CD14-positive monocyte (primary cell): ENCODE results near the gene RFX2. TPM values are rescaled to one million over a fixed set of nuclear protein-coding genes. Genes with fewer than 3 reads are reported as not detected.

ENCODE experiments used
- DNase-seq, 3 donors: peaks; one replicate each; pipeline ENCODE4 v3.0.0-alpha.2; 2011 to 2022
- H2AFZ ChIP-seq: 2 replicates; pipeline ENCODE4 v1.6.0; 2012; ENCODE audit warnings: mild to moderate bottlenecking, low read depth, low read length, inconsistent platforms; ENCODE audit not compliant: insufficient read depth, poor library complexity, severe bottlenecking
- H3K27ac ChIP-seq, 2 donors: 1 replicate in 1 of 2; 2 replicates in 1 of 2; pipeline ENCODE4 v1.5.1; 2012 to 2013; ENCODE audit warnings: low read length in 2 of 2, control low read depth in 1 of 2, inconsistent platforms in 1 of 2, low read depth in 1 of 2, mild to moderate bottlenecking in 1 of 2
- H3K27me3 ChIP-seq, 2 donors: one replicate each; pipeline versions ENCODE4 v1.6.0 to v1.6.1; 2011 to 2013; ENCODE audit warnings: low read length in 2 of 2; ENCODE audit not compliant: control insufficient read depth in 2 of 2, insufficient read depth in 2 of 2
- H3K36me3 ChIP-seq, 2 donors: replicated peaks in 1 of 2; 1 replicate in 1 of 2; 2 replicates in 1 of 2; pipeline versions ENCODE4 v1.5.1 to v1.6.1; 2012 to 2013; ENCODE audit warnings: low read length in 2 of 2, control low read depth in 1 of 2, inconsistent platforms in 1 of 2, mild to moderate bottlenecking in 1 of 2; ENCODE audit not compliant: insufficient read depth in 2 of 2, control insufficient read depth in 1 of 2
- H3K4me1 ChIP-seq, 2 donors: 1 replicate in 1 of 2; 2 replicates in 1 of 2; pipeline versions ENCODE4 v1.5.1 to v1.6.1; 2012 to 2013; ENCODE audit warnings: low read length in 2 of 2, control low read depth in 1 of 2, inconsistent platforms in 1 of 2, mild to moderate bottlenecking in 1 of 2, moderate library complexity in 1 of 2; ENCODE audit not compliant: insufficient read depth in 2 of 2, control insufficient read depth in 1 of 2
- H3K4me2 ChIP-seq: replicated peaks from 2 replicates; pipeline ENCODE3; 2012; ENCODE audit warnings: low read length, moderate library complexity, mild to moderate bottlenecking; ENCODE audit not compliant: poor library complexity, severe bottlenecking; ENCODE audit errors: extremely low read depth
- H3K4me3 ChIP-seq, 3 experiments: fragments of 200-600 bp in 1 of 3; sonication (generic) in 1 of 3; replicated peaks in 1 of 3; 1 replicate in 2 of 3; 2 replicates in 1 of 3; pipeline ENCODE4 v1.5.1; 2011 to 2013; ENCODE audit warnings: low read length in 3 of 3, mild to moderate bottlenecking in 3 of 3, control low read depth in 2 of 3, low read depth in 2 of 3, inconsistent platforms in 1 of 3, moderate library complexity in 1 of 3
- H3K79me2 ChIP-seq: 2 replicates; pipeline ENCODE4 v1.6.0; 2012; ENCODE audit warnings: mild to moderate bottlenecking, control low read depth, inconsistent platforms, low read length, moderate library complexity; ENCODE audit not compliant: insufficient read depth
- H3K9ac ChIP-seq: 2 replicates; pipeline ENCODE4 v1.6.0; 2017; ENCODE audit warnings: low read length, mild to moderate bottlenecking; ENCODE audit not compliant: insufficient read depth, poor library complexity, severe bottlenecking
- H3K9me3 ChIP-seq, 2 donors: replicated peaks in 1 of 2; 1 replicate in 1 of 2; 2 replicates in 1 of 2; pipeline versions ENCODE4 v1.5.1 to v1.6.1; 2012 to 2013; ENCODE audit warnings: low read length in 2 of 2, control low read depth in 1 of 2; ENCODE audit not compliant: control insufficient read depth in 1 of 2, insufficient read depth in 1 of 2
- H4K20me1 ChIP-seq: 2 replicates; pipeline ENCODE4 v1.6.0; 2012; ENCODE audit warnings: mild to moderate bottlenecking, low read length, control low read depth, moderate library complexity; ENCODE audit not compliant: insufficient read depth
- H3K27ac Mint-ChIP-seq, 7 donors: one replicate each; pipeline ENCODE4 v1.8.0; 2020; ENCODE audit warnings: mild to moderate bottlenecking in 7 of 7, mixed read lengths in 7 of 7, moderate library complexity in 6 of 7, inconsistent platforms in 2 of 7
- H3K27me3 Mint-ChIP-seq, 3 donors: one replicate each; pipeline ENCODE4 v1.8.0; 2021 to 2022; ENCODE audit warnings: low read depth in 3 of 3, mild to moderate bottlenecking in 3 of 3, mixed read lengths in 3 of 3, moderate library complexity in 3 of 3, inconsistent platforms in 1 of 3
- H3K36me3 Mint-ChIP-seq, 2 donors: one replicate each; pipeline ENCODE4 v1.8.0; 2020; ENCODE audit warnings: mixed read lengths in 2 of 2, inconsistent platforms in 1 of 2, mild to moderate bottlenecking in 1 of 2
- H3K4me1 Mint-ChIP-seq: one replicate; pipeline ENCODE4 v1.8.0; 2020; ENCODE audit warnings: mild to moderate bottlenecking, mixed read lengths
- H3K4me3 Mint-ChIP-seq, 2 donors: one replicate each; pipeline ENCODE4 v1.8.0; 2020; ENCODE audit warnings: mild to moderate bottlenecking in 2 of 2, mixed read lengths in 2 of 2, moderate library complexity in 1 of 2
- H3K9me3 Mint-ChIP-seq, 7 donors: one replicate each; pipeline ENCODE4 v1.8.0; 2020 to 2022; ENCODE audit warnings: mixed read lengths in 7 of 7, mild to moderate bottlenecking in 6 of 7, moderate library complexity in 6 of 7, inconsistent platforms in 2 of 7
- WGBS: methylation state at CpG from one replicate; pipeline ENCODE4 v1.1.5; 2013; ENCODE audit warnings: missing lambda C conversion rate; ENCODE audit not compliant: insufficient coverage; 5-methylcytosine and 5-hydroxymethylcytosine counted together
- intact Hi-C, 2 donors: fragments of 100-400 bp; cut with micrococcal nuclease; formaldehyde crosslinking; loops; one replicate each; pipeline versions ENCODE4 v1.15.0 to v1.15.1; 2023
- polyA plus RNA-seq, 3 donors: library from polyadenylated mRNA; depleted of rRNA in 1 of 3; unstranded in 2 of 3; stranded (reverse) in 1 of 3; fragments of 300-500 nt in 2 of 3; fragments of >200 nt in 1 of 3; fragmentation: Illumina TruSeq in 2 of 3; gene quantifications; 1 replicate in 2 of 3; 2 replicates in 1 of 3; pipeline ENCODE4 v1.2.3, GENCODE V29; 2012 to 2021
- TF ChIP-seq, protein P1 (sequence below): fragments of 200-600 bp; IDR thresholded peaks from one replicate; pipeline ENCODE4 v1.8.0; 2022; ENCODE audit warnings: antibody characterized with exemption, mild to moderate bottlenecking

The RFX2 gene
- polyA plus RNA-seq, 3 donors = 5.7 to 12.9 (median 8.7) TPM

DNA sequence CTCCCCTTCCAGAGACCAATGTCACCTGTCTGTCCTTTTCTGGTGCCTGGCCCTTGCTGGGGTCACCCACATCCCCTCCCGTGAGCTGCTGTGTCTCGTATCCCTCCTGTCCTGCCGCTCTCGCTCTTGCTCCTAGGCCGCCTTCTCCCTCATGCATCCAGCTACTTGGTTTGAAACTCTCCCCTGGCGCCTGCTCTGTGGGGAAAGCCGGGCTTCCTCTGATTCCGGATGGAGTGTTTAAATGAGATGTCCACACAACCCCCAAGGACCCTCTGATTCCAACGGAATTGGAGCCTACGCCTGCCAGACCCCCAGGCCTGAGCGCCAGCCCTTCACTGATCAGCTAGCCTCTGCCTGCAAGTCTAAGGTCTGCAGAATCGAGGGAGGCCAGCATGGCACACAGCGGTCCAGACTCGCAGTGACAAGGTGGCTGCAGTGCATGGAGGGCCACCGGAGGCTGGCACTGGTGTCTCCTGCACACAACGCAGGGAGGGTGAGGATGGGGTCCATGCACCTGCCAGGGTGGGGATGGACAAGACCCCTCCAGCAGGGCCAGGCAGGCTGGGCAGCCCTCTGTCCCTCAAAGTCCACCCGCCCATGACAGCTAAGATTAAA lies 47.2 kb downstream of the RFX2 start:
- Histone ChIP-seq H3K4me3 (peak overlapping the region in 1 of 3 experiments; percentile 34), H3K27ac (peak overlapping the region; percentile 78 to 95), H2AFZ (no peak overlapping the region), H3K79me2 (no peaks in the 10 kb centered on the region), H3K36me3 (no peaks in the 10 kb centered on the region), H3K27me3 (no peaks in the 10 kb centered on the region), H3K4me1 (peaks cover 93 to 95% of the 10 kb centered on the region in 2 donors), H3K9ac (peak overlapping the region; percentile 52), H3K9me3 (no peaks in the 10 kb centered on the region), H3K4me2 (peak overlapping the region; percentile 48), H4K20me1 (no peaks in the 10 kb centered on the region)
- peaks cover 98% of the 10 kb centered on the region for H3K4me1 Mint-ChIP-seq
- H3K27me3 Mint-ChIP-seq = peaks cover 0 to 19% (median 0%) of the 10 kb centered on the region in 3 donors
- intact Hi-C loops = no loop called here
- peak overlapping the region; percentile 31 to 56 for H3K4me3 Mint-ChIP-seq
- 96% methylated on average over 9 of the region's 17 CpGs for WGBS
- peaks cover 16 to 41% of the 10 kb centered on the region in 2 donors for H3K36me3 Mint-ChIP-seq
- peaks cover 0 to 3% (median 0%) of the 10 kb centered on the region in 7 donors for H3K9me3 Mint-ChIP-seq
- peak overlapping the region; percentile 95 to 99 (median 99) for H3K27ac Mint-ChIP-seq
- TF ChIP-seq, protein P1, sequence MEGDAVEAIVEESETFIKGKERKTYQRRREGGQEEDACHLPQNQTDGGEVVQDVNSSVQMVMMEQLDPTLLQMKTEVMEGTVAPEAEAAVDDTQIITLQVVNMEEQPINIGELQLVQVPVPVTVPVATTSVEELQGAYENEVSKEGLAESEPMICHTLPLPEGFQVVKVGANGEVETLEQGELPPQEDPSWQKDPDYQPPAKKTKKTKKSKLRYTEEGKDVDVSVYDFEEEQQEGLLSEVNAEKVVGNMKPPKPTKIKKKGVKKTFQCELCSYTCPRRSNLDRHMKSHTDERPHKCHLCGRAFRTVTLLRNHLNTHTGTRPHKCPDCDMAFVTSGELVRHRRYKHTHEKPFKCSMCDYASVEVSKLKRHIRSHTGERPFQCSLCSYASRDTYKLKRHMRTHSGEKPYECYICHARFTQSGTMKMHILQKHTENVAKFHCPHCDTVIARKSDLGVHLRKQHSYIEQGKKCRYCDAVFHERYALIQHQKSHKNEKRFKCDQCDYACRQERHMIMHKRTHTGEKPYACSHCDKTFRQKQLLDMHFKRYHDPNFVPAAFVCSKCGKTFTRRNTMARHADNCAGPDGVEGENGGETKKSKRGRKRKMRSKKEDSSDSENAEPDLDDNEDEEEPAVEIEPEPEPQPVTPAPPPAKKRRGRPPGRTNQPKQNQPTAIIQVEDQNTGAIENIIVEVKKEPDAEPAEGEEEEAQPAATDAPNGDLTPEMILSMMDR = no peak
- no peak for DNase-seq

DNA sequence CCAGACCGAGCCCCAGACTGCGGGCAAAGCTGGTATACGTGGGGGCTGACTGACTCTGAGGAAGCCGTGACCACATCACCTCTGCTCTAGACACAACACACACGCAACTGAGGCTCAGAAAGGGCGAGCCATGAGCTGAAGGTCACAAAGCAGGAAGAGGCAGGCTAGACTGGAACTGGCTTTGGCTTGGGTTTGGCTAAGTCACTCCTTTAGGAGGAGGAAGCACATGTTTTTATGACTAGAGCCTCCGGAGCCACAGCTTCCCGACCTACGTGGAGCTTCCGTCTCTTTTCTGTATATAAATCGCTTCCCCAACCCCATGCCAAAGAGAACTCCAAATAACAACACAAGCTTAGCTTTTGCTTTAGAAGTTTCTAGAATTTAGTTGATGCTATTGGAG lies 48.0 kb downstream of the RFX2 start:
- Histone ChIP-seq H3K4me1 (peaks cover 93 to 95% of the 10 kb centered on the region in 2 donors), H3K4me2 (peak overlapping the region; percentile 48), H3K9me3 (no peaks in the 10 kb centered on the region), H2AFZ (no peak overlapping the region), H3K4me3 (peak overlapping the region in 1 of 3 experiments; percentile 34), H3K9ac (peak overlapping the region; percentile 54), H3K27ac (peak overlapping the region; percentile 78 to 95), H3K36me3 (no peaks in the 10 kb centered on the region), H3K79me2 (no peaks in the 10 kb centered on the region), H4K20me1 (no peaks in the 10 kb centered on the region), H3K27me3 (no peaks in the 10 kb centered on the region)
- peak; percentile 95 to 99 (median 97) for DNase-seq
- Mint-ChIP-seq H3K4me3 (peak overlapping the region; percentile 43 to 70), H3K9me3 (peaks cover 0 to 3% (median 0%) of the 10 kb centered on the region in 7 donors), H3K27ac (peak overlapping the region; percentile 95 to 99 (median 99)), H3K4me1 (peaks cover 98% of the 10 kb centered on the region), H3K36me3 (peaks cover 16 to 41% of the 10 kb centered on the region in 2 donors), H3K27me3 (peaks cover 0 to 20% (median 0%) of the 10 kb centered on the region in 3 donors)
- intact Hi-C loops = no loop called here
- TF ChIP-seq, protein P1 = no peak
- WGBS = 32% methylated on average over 3 of the region's 11 CpGs
